ENCODE data around the gene TPM3.
A peak's percentile ranks its signal among the peaks of the same experiment; 100 is the strongest.

The TPM3 gene

GRCh38 chr1:154221278-154222001, 29.5 kb upstream of the TPM3 start:
- TF ChIP-seq CTCF (IDR thresholded peaks at IDR 0.05), result no peak
- peaks cover 0 to 66% (median 44%) of the 10 kb centered on the region in 4 donors for H3K4me1 ChIP-seq
- intact Hi-C loops (cut with DNase I; ENCODE audit: low total_unique reads), result no loop called here

GRCh38 chr1:154220970-154221277, 29.0 kb upstream of the TPM3 start:
- peak overlapping the region; percentile 96 to 98 for H3K27ac ChIP-seq
- H3K27me3 ChIP-seq, result no peaks in the 10 kb centered on the region
- no peaks in the 10 kb centered on the region for H3K9me3 ChIP-seq
- no peak for DNase-seq
- peak overlapping the region; percentile 72 to 93 for H3K4me3 ChIP-seq
- intact Hi-C loops (cut with DNase I; ENCODE audit: low total_unique reads), result no loop called here
- H3K36me3 ChIP-seq, result peaks cover 7 to 27% (median 26%) of the 10 kb centered on the region in 3 donors
- TF ChIP-seq CTCF (IDR thresholded peaks at IDR 0.05), result no peak
- peaks cover 0 to 66% (median 43%) of the 10 kb centered on the region in 4 donors for H3K4me1 ChIP-seq

More at GRCh38 chr1:154221278-154222001, 29.5 kb upstream of the TPM3 start:
- peak overlapping the region; percentile 96 to 98 for H3K27ac ChIP-seq
- no peaks in the 10 kb centered on the region for H3K9me3 ChIP-seq
- no peaks in the 10 kb centered on the region for H3K27me3 ChIP-seq
- peaks cover 7 to 31% (median 25%) of the 10 kb centered on the region in 3 donors for H3K36me3 ChIP-seq
- DNase-seq, result peak; percentile 53 to 81
- H3K4me3 ChIP-seq, result peak overlapping the region; percentile 72 to 93

GRCh38 chr1:154220071-154220969, 28.4 kb upstream of the TPM3 start, which contains the start of gene UBAP2L:
Gene UBAP2L, plus strand, starts transcription at chr1:154220955. Its CDS starts 4,169 bp downstream, at chr1:154225124.
- Histone ChIP-seq H3K27ac (peak within 1 kb of the TSS; percentile 96 to 98), H3K9me3 (no peaks in the 10 kb centered on the region), H3K36me3 (peaks cover 7 to 23% (median 22%) of the 10 kb centered on the region in 3 donors), H3K27me3 (no peaks in the 10 kb centered on the region), H3K4me1 (peaks cover 0 to 66% (median 41%) of the 10 kb centered on the region in 4 donors), H3K4me3 (peak within 1 kb of the TSS; percentile 72 to 93)
- DNase-seq, result peak; percentile 99 to 100
- intact Hi-C loops (cut with DNase I; ENCODE audit: low total_unique reads), result no loop called here
- TF ChIP-seq CTCF (IDR thresholded peaks at IDR 0.05), result peak in 1 of 2 experiments; percentile 12

- peaks cover 0 to 59% (median 38%) of the 10 kb centered on the region in 4 donors for H3K4me1 ChIP-seq
- DNase-seq, result peak in 1 of 2 donors; percentile 38
- H3K36me3 ChIP-seq, result peaks cover 7 to 26% (median 25%) of the 10 kb centered on the region in 3 donors
- no peaks in the 10 kb centered on the region for H3K27me3 ChIP-seq
- H3K4me3 ChIP-seq, result peak overlapping the region; percentile 72 to 93
- TF ChIP-seq CTCF (IDR thresholded peaks at IDR 0.05), result no peak
- H3K9me3 ChIP-seq, result no peaks in the 10 kb centered on the region
- intact Hi-C loops (cut with DNase I; ENCODE audit: low total_unique reads), result no loop called here
- peak overlapping the region; percentile 96 to 98 for H3K27ac ChIP-seq
These were observed 27.6 kb upstream of the TPM3 start for GRCh38 chr1:154219541-154219940.

GRCh38 chr1:154218545-154218944, 26.6 kb upstream of the TPM3 start:
- no peak for DNase-seq
- no peak for TF ChIP-seq CTCF (IDR thresholded peaks at IDR 0.05)
- Histone ChIP-seq H3K27me3 (no peaks in the 10 kb centered on the region), H3K27ac (peak overlapping the region in 1 of 2 donors; percentile 98), H3K36me3 (peaks cover 16 to 36% (median 35%) of the 10 kb centered on the region in 3 donors), H3K4me1 (peaks cover 0 to 49% (median 33%) of the 10 kb centered on the region in 4 donors), H3K4me3 (peak overlapping the region in 1 of 2 donors; percentile 72), H3K9me3 (no peaks in the 10 kb centered on the region)
- intact Hi-C loops (cut with DNase I; ENCODE audit: low total_unique reads), result no loop called here

All from tibial artery (tissue), 4 donors.